ENCODE data around the gene CEACAM16.
"Not testable (repeated sequence)": the region's sequence is repeated elsewhere in the genome, so short reads cannot be mapped to it uniquely, and the experiment has no call there.

DNA sequence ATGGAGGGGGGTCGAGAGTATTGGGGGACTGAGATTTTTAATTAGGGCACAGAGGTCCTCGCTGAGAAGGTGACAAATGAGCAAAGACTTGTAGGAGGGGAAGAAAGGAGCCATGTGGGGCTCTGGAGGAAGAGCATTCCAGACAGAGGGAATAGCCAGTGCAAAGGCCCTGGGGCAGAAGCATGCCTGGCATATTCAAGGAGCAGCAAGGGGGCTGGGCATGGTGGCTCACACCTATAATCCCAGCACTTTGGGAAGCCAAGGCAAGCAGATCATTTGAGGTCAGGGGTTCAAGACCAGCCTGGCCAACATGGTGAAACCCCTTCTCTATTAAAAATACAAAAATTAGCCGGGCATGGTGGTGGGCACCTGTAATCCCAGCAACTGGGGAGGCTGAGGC lies 14.6 kb upstream of the CEACAM16 start:
- TF ChIP-seq, protein P1, sequence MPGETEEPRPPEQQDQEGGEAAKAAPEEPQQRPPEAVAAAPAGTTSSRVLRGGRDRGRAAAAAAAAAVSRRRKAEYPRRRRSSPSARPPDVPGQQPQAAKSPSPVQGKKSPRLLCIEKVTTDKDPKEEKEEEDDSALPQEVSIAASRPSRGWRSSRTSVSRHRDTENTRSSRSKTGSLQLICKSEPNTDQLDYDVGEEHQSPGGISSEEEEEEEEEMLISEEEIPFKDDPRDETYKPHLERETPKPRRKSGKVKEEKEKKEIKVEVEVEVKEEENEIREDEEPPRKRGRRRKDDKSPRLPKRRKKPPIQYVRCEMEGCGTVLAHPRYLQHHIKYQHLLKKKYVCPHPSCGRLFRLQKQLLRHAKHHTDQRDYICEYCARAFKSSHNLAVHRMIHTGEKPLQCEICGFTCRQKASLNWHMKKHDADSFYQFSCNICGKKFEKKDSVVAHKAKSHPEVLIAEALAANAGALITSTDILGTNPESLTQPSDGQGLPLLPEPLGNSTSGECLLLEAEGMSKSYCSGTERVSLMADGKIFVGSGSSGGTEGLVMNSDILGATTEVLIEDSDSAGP (CRISPR knock-in tag; IDR thresholded peaks at IDR 0.05): not testable (repeated sequence)
- TF ChIP-seq, protein P2, sequence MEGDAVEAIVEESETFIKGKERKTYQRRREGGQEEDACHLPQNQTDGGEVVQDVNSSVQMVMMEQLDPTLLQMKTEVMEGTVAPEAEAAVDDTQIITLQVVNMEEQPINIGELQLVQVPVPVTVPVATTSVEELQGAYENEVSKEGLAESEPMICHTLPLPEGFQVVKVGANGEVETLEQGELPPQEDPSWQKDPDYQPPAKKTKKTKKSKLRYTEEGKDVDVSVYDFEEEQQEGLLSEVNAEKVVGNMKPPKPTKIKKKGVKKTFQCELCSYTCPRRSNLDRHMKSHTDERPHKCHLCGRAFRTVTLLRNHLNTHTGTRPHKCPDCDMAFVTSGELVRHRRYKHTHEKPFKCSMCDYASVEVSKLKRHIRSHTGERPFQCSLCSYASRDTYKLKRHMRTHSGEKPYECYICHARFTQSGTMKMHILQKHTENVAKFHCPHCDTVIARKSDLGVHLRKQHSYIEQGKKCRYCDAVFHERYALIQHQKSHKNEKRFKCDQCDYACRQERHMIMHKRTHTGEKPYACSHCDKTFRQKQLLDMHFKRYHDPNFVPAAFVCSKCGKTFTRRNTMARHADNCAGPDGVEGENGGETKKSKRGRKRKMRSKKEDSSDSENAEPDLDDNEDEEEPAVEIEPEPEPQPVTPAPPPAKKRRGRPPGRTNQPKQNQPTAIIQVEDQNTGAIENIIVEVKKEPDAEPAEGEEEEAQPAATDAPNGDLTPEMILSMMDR (IDR thresholded peaks at IDR 0.05 in 2 of 3, conservative IDR thresholded peaks at IDR 0.05 in 1 of 3; ENCODE audit: insufficient read depth in 2 of 3, low read depth in 1 of 3, low read length in 3 of 3): not testable (repeated sequence)
- TF ChIP-seq TAF1 (IDR thresholded peaks at IDR 0.05; ENCODE audit: control insufficient read depth, extremely low read depth, insufficient read depth, low read length, severe bottlenecking); ZNF253 (CRISPR knock-in tag; conservative IDR thresholded peaks at IDR 0.05); ZNF76 (CRISPR knock-in tag; IDR thresholded peaks at IDR 0.05; ENCODE audit: borderline replicate concordance); TGIF2 (CRISPR knock-in tag; IDR thresholded peaks at IDR 0.05); EP300 (IDR thresholded peaks at IDR 0.05; ENCODE audit: low read length); ARNT (IDR thresholded peaks at IDR 0.05); HNRNPK (IDR thresholded peaks at IDR 0.05; ENCODE audit: low read depth, low read length, poor library complexity, severe bottlenecking); ZNF785 (CRISPR knock-in tag; IDR thresholded peaks at IDR 0.05); BRCA1 (IDR thresholded peaks at IDR 0.05); BRCA1 (CRISPR knock-in tag; IDR thresholded peaks at IDR 0.05); CHD1 (IDR thresholded peaks at IDR 0.05; ENCODE audit: low read length); BACH1 (tag; IDR thresholded peaks at IDR 0.05); EZH2 (IDR thresholded peaks at IDR 0.05; ENCODE audit: borderline replicate concordance, low read depth, low read length): not testable (repeated sequence)
